GM13977 (cell line): ENCODE data around the gene MRPL24.

Experiments
- DNase-seq: peaks from one replicate; pipeline ENCODE4 v3.0.0; 2012; ENCODE audit warnings: low spot score
- CTCF ChIP-seq: IDR thresholded peaks from 2 replicates; pipeline ENCODE4 v1.5.1; 2012; ENCODE audit warnings: mild to moderate bottlenecking, control low read depth; ENCODE audit not compliant: insufficient read depth; ENCODE audit errors: extremely low read depth, missing control alignments
- in situ Hi-C: fragments of 300-500 bp; cut with MboI; formaldehyde crosslinking; loops from one replicate; pipeline ENCODE4 v1.12.0; 2022; ENCODE audit warnings: low sequenced_read_pairs, low pct_unique_long_range_greater_than_20kb, mixed read lengths, inconsistent platforms; ENCODE audit not compliant: unreplicated experiment

The MRPL24 gene

GRCh38 chr1:156747742-156748669 is 7.1 kb upstream of the MRPL24 start:
- TF ChIP-seq CTCF: no peak
- in situ Hi-C loops: no loop called here
- DNase-seq: no peak

- peak; percentile 71 for DNase-seq
- TF ChIP-seq CTCF: peak; percentile 19
- in situ Hi-C loops: no loop called here
These were observed 6.1 kb upstream of the MRPL24 start for GRCh38 chr1:156746728-156747631.

GRCh38 chr1:156746406-156746727 is 5.5 kb upstream of the MRPL24 start:
- TF ChIP-seq CTCF: no peak
- DNase-seq: no peak
- in situ Hi-C loops: no loop called here

- in situ Hi-C loops: no loop called here
- TF ChIP-seq CTCF: no peak
- DNase-seq: no peak
These were observed 5.0 kb upstream of the MRPL24 start for GRCh38 chr1:156745881-156746280.

GRCh38 chr1:156744786-156745419 is 4.0 kb upstream of the MRPL24 start:
- in situ Hi-C loops: no loop called here
- no peak for TF ChIP-seq CTCF
- no peak for DNase-seq

GRCh38 chr1:156744344-156744743 is 3.5 kb upstream of the MRPL24 start:
- no peak for TF ChIP-seq CTCF
- DNase-seq: no peak
- in situ Hi-C loops: no loop called here
